H1 (cell line): ENCODE data around the gene MYO5B. TPM values are rescaled to one million over a fixed set of nuclear protein-coding genes. Genes with fewer than 3 reads are reported as not detected.

Experiments
- CTCF ChIA-PET: fragments of 300-600 bp; sonication (Branson Sonifier 250); formaldehyde crosslinking; loops from one replicate; lab custom pipeline; 2021; ENCODE audit not compliant: partially characterized antibody; lab: Charles Lee
- POLR2A ChIA-PET: fragments of 300-600 bp; sonication (Branson Sonifier 250); formaldehyde crosslinking; loops from one replicate; lab custom pipeline; 2021; ENCODE audit warnings: inconsistent platforms; ENCODE audit not compliant: partially characterized antibody; lab: Charles Lee
- DNase-seq, 2 experiments: peaks; one replicate each; pipeline versions ENCODE4 v3.0.0 to v3.0.0-alpha.2; 2010 to 2022; ENCODE audit warnings: low spot score in 2 of 2, low read depth in 1 of 2, mixed read lengths in 1 of 2
- FAIRE-seq: peaks from 2 replicates; lab custom pipeline; 2011; peaks lifted over from hg19 to GRCh38; lab: Jason Lieb, UNC
- H2AFZ ChIP-seq: 2 replicates; pipeline ENCODE4 v1.8.1; 2012; ENCODE audit warnings: low read length, inconsistent platforms
- H2AK5ac ChIP-seq: 2 replicates; pipeline ENCODE4 v1.6.1; 2013; ENCODE audit warnings: low read depth, low read length
- H2BK120ac ChIP-seq: replicated peaks from 2 replicates; pipeline ENCODE3; 2013; ENCODE audit warnings: low read depth, low read length, inconsistent platforms
- H2BK12ac ChIP-seq: 2 replicates; pipeline ENCODE4 v1.6.1; 2013; ENCODE audit warnings: low read depth, low read length
- H2BK15ac ChIP-seq: 2 replicates; pipeline ENCODE4 v1.6.1; 2013; ENCODE audit warnings: low read length
- H2BK20ac ChIP-seq: 2 replicates; pipeline ENCODE4 v1.6.1; 2013; ENCODE audit warnings: low read length
- H2BK5ac ChIP-seq: 2 replicates; pipeline ENCODE4 v1.6.1; 2013; ENCODE audit warnings: low read depth, low read length
- H3K14ac ChIP-seq: 2 replicates; pipeline ENCODE4 v1.6.1; 2013; ENCODE audit warnings: inconsistent platforms; ENCODE audit not compliant: insufficient read length
- H3K18ac ChIP-seq: 2 replicates; pipeline ENCODE4 v1.6.1; 2013; ENCODE audit warnings: low read length; ENCODE audit errors: extremely low read depth
- H3K23ac ChIP-seq: 2 replicates; pipeline ENCODE4 v1.6.1; 2013; ENCODE audit warnings: inconsistent platforms; ENCODE audit not compliant: insufficient read length
- H3K23me2 ChIP-seq: 2 replicates; pipeline ENCODE4 v1.6.1; 2013; ENCODE audit warnings: low read depth, low read length
- H3K27ac ChIP-seq: 2 replicates; pipeline ENCODE4 v1.6.1; 2011; ENCODE audit warnings: low read depth, low read length, inconsistent platforms
- H3K27me3 ChIP-seq, 4 experiments: replicated peaks in 1 of 4; 1 replicate in 1 of 4; 2 replicates in 3 of 4; pipeline versions ENCODE4 v1.6.1 to v1.8.1; 2011 to 2013; ENCODE audit warnings: low read length in 3 of 4, mild to moderate bottlenecking in 3 of 4, inconsistent platforms in 2 of 4, mixed read lengths in 2 of 4, moderate library complexity in 1 of 4; ENCODE audit not compliant: control insufficient read depth in 3 of 4, insufficient read depth in 3 of 4; ENCODE audit errors: extremely low read depth in 1 of 4
- H3K36me3 ChIP-seq, 4 experiments: 2 replicates each; pipeline versions ENCODE4 v1.6.1 to v1.8.1; 2011 to 2013; ENCODE audit warnings: mild to moderate bottlenecking in 4 of 4, low read length in 3 of 4, moderate library complexity in 2 of 4, control low read depth in 1 of 4, inconsistent platforms in 1 of 4; ENCODE audit not compliant: insufficient read depth in 4 of 4, control insufficient read depth in 2 of 4
- H3K4ac ChIP-seq: replicated peaks from 2 replicates; pipeline ENCODE3; 2013; ENCODE audit warnings: low read length, low read depth, mixed read lengths, inconsistent platforms; ENCODE audit not compliant: insufficient read length
- H3K4me1 ChIP-seq, 4 experiments: replicated peaks in 1 of 4; 1 replicate in 1 of 4; 2 replicates in 3 of 4; pipeline versions ENCODE4 v1.6.1 to v1.8.1; 2011 to 2013; ENCODE audit warnings: low read length in 3 of 4, inconsistent platforms in 2 of 4, mixed read lengths in 1 of 4; ENCODE audit not compliant: insufficient read depth in 4 of 4, control insufficient read depth in 3 of 4
- H3K4me2 ChIP-seq, 2 experiments: 2 replicates each; pipeline versions ENCODE4 v1.6.1 to v1.8.1; 2011 to 2013; ENCODE audit warnings: low read depth in 2 of 2, low read length in 2 of 2, control low read depth in 1 of 2, inconsistent platforms in 1 of 2, mild to moderate bottlenecking in 1 of 2; ENCODE audit not compliant: insufficient read depth in 1 of 2
- H3K4me3 ChIP-seq, 4 experiments: fragments of 200-600, 300-600 bp in 1 of 4; sonication (generic), shearing (Covaris generic), sonication (Bioruptor Twin) in 1 of 4; 2 replicates each; pipeline versions ENCODE4 v1.5.1 to v1.8.1; 2011 to 2016; ENCODE audit warnings: low read length in 4 of 4, low read depth in 3 of 4, control low read depth in 2 of 4, inconsistent platforms in 2 of 4, mild to moderate bottlenecking in 2 of 4, mixed read lengths in 1 of 4, moderate library complexity in 1 of 4; ENCODE audit not compliant: insufficient read depth in 2 of 4; ENCODE audit errors: extremely low read depth in 1 of 4
- H3K56ac ChIP-seq: replicated peaks from 2 replicates; pipeline ENCODE3; 2013; ENCODE audit warnings: low read depth, mild to moderate bottlenecking, mixed read lengths, low read length, inconsistent platforms; ENCODE audit not compliant: insufficient read length
- H3K79me1 ChIP-seq: 2 replicates; pipeline ENCODE4 v1.6.1; 2013; ENCODE audit warnings: low read depth, low read length, control low read depth
- H3K79me2 ChIP-seq, 2 experiments: 2 replicates each; pipeline versions ENCODE4 v1.6.1 to v1.8.1; 2012 to 2013; ENCODE audit warnings: low read length in 2 of 2, mild to moderate bottlenecking in 2 of 2, inconsistent platforms in 1 of 2; ENCODE audit not compliant: insufficient read depth in 2 of 2, control insufficient read depth in 1 of 2
- H3K9ac ChIP-seq, 4 experiments: replicated peaks in 1 of 4; 1 replicate in 1 of 4; 2 replicates in 3 of 4; pipeline versions ENCODE4 v1.6.1 to v1.8.1; 2011 to 2013; ENCODE audit warnings: low read depth in 3 of 4, low read length in 3 of 4, control low read depth in 2 of 4, mild to moderate bottlenecking in 2 of 4, moderate library complexity in 2 of 4, inconsistent platforms in 1 of 4; ENCODE audit errors: extremely low read depth in 1 of 4
- H3K9me3 ChIP-seq, 2 experiments: 2 replicates each; pipeline versions ENCODE4 v1.6.1 to v1.8.1; 2012 to 2013; ENCODE audit warnings: mild to moderate bottlenecking in 2 of 2, moderate library complexity in 2 of 2, control low read depth in 1 of 2, inconsistent platforms in 1 of 2, low read depth in 1 of 2, low read length in 1 of 2, mixed read lengths in 1 of 2; ENCODE audit not compliant: insufficient read depth in 2 of 2
- H4K20me1 ChIP-seq, 2 experiments: replicated peaks in 1 of 2; 2 replicates each; pipeline versions ENCODE3 to v1.8.1; 2011 to 2013; ENCODE audit warnings: inconsistent platforms in 2 of 2, low read length in 2 of 2, mild to moderate bottlenecking in 1 of 2; ENCODE audit not compliant: insufficient read depth in 2 of 2, control insufficient read depth in 1 of 2
- H4K5ac ChIP-seq: 2 replicates; pipeline ENCODE4 v1.6.1; 2013; ENCODE audit warnings: low read length, low read depth, mixed read lengths, inconsistent platforms; ENCODE audit not compliant: insufficient read length
- H4K8ac ChIP-seq: 2 replicates; pipeline ENCODE4 v1.8.0; 2013; ENCODE audit warnings: mild to moderate bottlenecking, moderate library complexity, low read length, inconsistent platforms; ENCODE audit not compliant: insufficient read depth; ENCODE audit errors: extremely low read depth
- H4K91ac ChIP-seq: replicated peaks from 2 replicates; pipeline ENCODE3; 2013; ENCODE audit warnings: low read length, mixed read lengths, inconsistent platforms; ENCODE audit not compliant: insufficient read length
- ASH2L ChIP-seq: fragments of 200-600, 300-600 bp; sonication (generic); IDR thresholded peaks from one replicate; pipeline ENCODE4 v1.7.1; 2017; ENCODE audit warnings: low read length
- BCL11A ChIP-seq, 2 experiments: IDR thresholded peaks; one replicate each; pipeline ENCODE4 v1.6.1; 2011; ENCODE audit warnings: low read depth in 2 of 2, low read length in 2 of 2, mild to moderate bottlenecking in 2 of 2
- GTF2F1 ChIP-seq: IDR thresholded peaks from 2 replicates; pipeline ENCODE4 v1.6.1; 2012; ENCODE audit warnings: low read depth, low read length, improper control_type of control experiment, borderline replicate concordance
- JUN ChIP-seq: IDR thresholded peaks from 2 replicates; pipeline ENCODE4 v1.6.1; 2011; ENCODE audit warnings: low read depth, mild to moderate bottlenecking, improper control_type of control experiment, low read length
- POU5F1 ChIP-seq: IDR thresholded peaks from 2 replicates; pipeline ENCODE4 v1.6.1; 2011; ENCODE audit warnings: low read depth, mild to moderate bottlenecking, low read length, moderate library complexity
- SP1 ChIP-seq: IDR thresholded peaks from 2 replicates; pipeline ENCODE4 v1.6.1; 2011; ENCODE audit warnings: low read depth, low read length
- WGBS, 2 experiments: shearing (Covaris generic) in 1 of 2; methylation state at CpG; one replicate each; pipeline versions ENCODE4 v1.1.6 to v1.1.7; 2013 to 2015; ENCODE audit warnings: low lambda C conversion rate in 2 of 2, mixed read lengths in 2 of 2, inconsistent platforms in 1 of 2, low coverage in 1 of 2, missing lambda C conversion rate in 1 of 2; ENCODE audit not compliant: insufficient replicate concordance in 2 of 2, insufficient coverage in 1 of 2, insufficient read length in 1 of 2; ENCODE audit errors: extremely low coverage in 1 of 2, missing lambda C conversion rate in 1 of 2; 5-methylcytosine and 5-hydroxymethylcytosine counted together
- polyA plus RNA-seq, 7 experiments: library from polyadenylated mRNA; depleted of rRNA in 3 of 7; stranded (reverse) in 5 of 7; unstranded in 2 of 7; fragments of >200 nt in 5 of 7; fragments of 200-250 nt in 2 of 7; gene quantifications; 1 replicate in 5 of 7; 2 replicates in 1 of 7; 4 replicates in 1 of 7; pipeline versions ENCODE4 v1.2.1 to v1.2.3, GENCODE V29; 2011 to 2013; ENCODE audit warnings: missing spikeins in 2 of 7, mixed read lengths in 2 of 7
- total RNA-seq: library from RNA; stranded (reverse); fragmentation: NEBNext Ultra II Directional; extraction: Animal tissue kit (Norgen Biotek cat#: 25700); gene quantifications from 2 replicates; pipeline ENCODE4 v1.2.1, GENCODE V29; 2021

Gene MYO5B
- total and polyA plus RNA-seq, 2 of the 8 experiments (the other 6 are each of a cell fraction or from before 2014, with no cell fraction given) = 6.4 to 7.7 TPM

- no peak overlapping the region for H4K8ac ChIP-seq
- no peak overlapping the region for H3K9ac ChIP-seq
- H3K9me3 ChIP-seq = no peaks in the 10 kb centered on the region
- H3K4me3 ChIP-seq = no peak overlapping the region
- H3K4ac ChIP-seq = no peak overlapping the region
- H2AK5ac ChIP-seq = no peak overlapping the region
- H2BK12ac ChIP-seq = no peak overlapping the region
- no peak overlapping the region for H3K4me2 ChIP-seq
- H2AFZ ChIP-seq = no peak overlapping the region
- no peak overlapping the region for H4K5ac ChIP-seq
- H3K79me2 ChIP-seq = no peaks in the 10 kb centered on the region
- H2BK120ac ChIP-seq = no peak overlapping the region
- POLR2A ChIA-PET = no interaction called here
- H2BK15ac ChIP-seq = peak overlapping the region; percentile 10; the same call in 1 of the 2 replicates
- no peak overlapping the region for H3K56ac ChIP-seq
- H3K27me3 ChIP-seq = no peaks in the 10 kb centered on the region
- H3K14ac ChIP-seq = no peak overlapping the region
- H3K23ac ChIP-seq = no peak overlapping the region
- TF ChIP-seq JUN (no peak), BCL11A (IDR thresholded peaks at IDR 0.05; ENCODE audit: low read depth in 2 of 2, low read length in 2 of 2) (no peak), ASH2L (no peak), SP1 (no peak), GTF2F1 (no peak), POU5F1 (no peak)
- H3K18ac ChIP-seq = no peak overlapping the region
- no peaks in the 10 kb centered on the region for H4K20me1 ChIP-seq
- DNase-seq (no peak), FAIRE-seq (no peak)
- peaks cover 0 to 9% (median 4%) of the 10 kb centered on the region in 4 experiments; a peak in 6 of 7 replicates for H3K4me1 ChIP-seq
- H2BK5ac ChIP-seq = no peak overlapping the region
- CTCF ChIA-PET = interaction anchor here (0.6 to 10.0 kb wide), 27 partner anchors 8 to 621 kb away, joined by 3 to 157 read pairs (median 7); partner anchors contain the start of gene LIPG
- H3K23me2 ChIP-seq = no peaks in the 10 kb centered on the region
- no peaks in the 10 kb centered on the region for H3K79me1 ChIP-seq
- no peak overlapping the region for H3K27ac ChIP-seq
- WGBS, 2 experiments = 92% methylated on average over 12 of the region's 12 CpGs; no CpG with 5 or more reads in 1 of the 2 experiments
- H3K36me3 ChIP-seq = no peaks in the 10 kb centered on the region
- no peak overlapping the region for H2BK20ac ChIP-seq
- H4K91ac ChIP-seq = no peak overlapping the region
Observed at GRCh38 chr18:49859725-49860124, 335.2 kb downstream of the MYO5B start.
